CD14-positive monocyte (primary cell): ENCODE measurements around the gene DCC. TPM values are rescaled to one million over a fixed set of nuclear protein-coding genes. Genes with fewer than 3 reads are reported as not detected.

ENCODE experiments used
- DNase-seq, 3 donors: peaks; one replicate each; pipeline ENCODE4 v3.0.0-alpha.2; 2011 to 2022
- H2AFZ ChIP-seq: 2 replicates; pipeline ENCODE4 v1.6.0; 2012; ENCODE audit warnings: mild to moderate bottlenecking, low read depth, low read length, inconsistent platforms; ENCODE audit not compliant: insufficient read depth, poor library complexity, severe bottlenecking
- H3K27ac ChIP-seq, 2 donors: 1 replicate in 1 of 2; 2 replicates in 1 of 2; pipeline ENCODE4 v1.5.1; 2012 to 2013; ENCODE audit warnings: low read length in 2 of 2, control low read depth in 1 of 2, inconsistent platforms in 1 of 2, low read depth in 1 of 2, mild to moderate bottlenecking in 1 of 2
- H3K27me3 ChIP-seq, 2 donors: one replicate each; pipeline versions ENCODE4 v1.6.0 to v1.6.1; 2011 to 2013; ENCODE audit warnings: low read length in 2 of 2; ENCODE audit not compliant: control insufficient read depth in 2 of 2, insufficient read depth in 2 of 2
- H3K36me3 ChIP-seq, 2 donors: replicated peaks in 1 of 2; 1 replicate in 1 of 2; 2 replicates in 1 of 2; pipeline versions ENCODE4 v1.5.1 to v1.6.1; 2012 to 2013; ENCODE audit warnings: low read length in 2 of 2, control low read depth in 1 of 2, inconsistent platforms in 1 of 2, mild to moderate bottlenecking in 1 of 2; ENCODE audit not compliant: insufficient read depth in 2 of 2, control insufficient read depth in 1 of 2
- H3K4me1 ChIP-seq, 2 donors: 1 replicate in 1 of 2; 2 replicates in 1 of 2; pipeline versions ENCODE4 v1.5.1 to v1.6.1; 2012 to 2013; ENCODE audit warnings: low read length in 2 of 2, control low read depth in 1 of 2, inconsistent platforms in 1 of 2, mild to moderate bottlenecking in 1 of 2, moderate library complexity in 1 of 2; ENCODE audit not compliant: insufficient read depth in 2 of 2, control insufficient read depth in 1 of 2
- H3K4me2 ChIP-seq: replicated peaks from 2 replicates; pipeline ENCODE3; 2012; ENCODE audit warnings: low read length, moderate library complexity, mild to moderate bottlenecking; ENCODE audit not compliant: poor library complexity, severe bottlenecking; ENCODE audit errors: extremely low read depth
- H3K4me3 ChIP-seq, 3 experiments: fragments of 200-600 bp in 1 of 3; sonication (generic) in 1 of 3; replicated peaks in 1 of 3; 1 replicate in 2 of 3; 2 replicates in 1 of 3; pipeline ENCODE4 v1.5.1; 2011 to 2013; ENCODE audit warnings: low read length in 3 of 3, mild to moderate bottlenecking in 3 of 3, control low read depth in 2 of 3, low read depth in 2 of 3, inconsistent platforms in 1 of 3, moderate library complexity in 1 of 3
- H3K79me2 ChIP-seq: 2 replicates; pipeline ENCODE4 v1.6.0; 2012; ENCODE audit warnings: mild to moderate bottlenecking, control low read depth, inconsistent platforms, low read length, moderate library complexity; ENCODE audit not compliant: insufficient read depth
- H3K9ac ChIP-seq: 2 replicates; pipeline ENCODE4 v1.6.0; 2017; ENCODE audit warnings: low read length, mild to moderate bottlenecking; ENCODE audit not compliant: insufficient read depth, poor library complexity, severe bottlenecking
- H3K9me3 ChIP-seq, 2 donors: replicated peaks in 1 of 2; 1 replicate in 1 of 2; 2 replicates in 1 of 2; pipeline versions ENCODE4 v1.5.1 to v1.6.1; 2012 to 2013; ENCODE audit warnings: low read length in 2 of 2, control low read depth in 1 of 2; ENCODE audit not compliant: control insufficient read depth in 1 of 2, insufficient read depth in 1 of 2
- H4K20me1 ChIP-seq: 2 replicates; pipeline ENCODE4 v1.6.0; 2012; ENCODE audit warnings: mild to moderate bottlenecking, low read length, control low read depth, moderate library complexity; ENCODE audit not compliant: insufficient read depth
- H3K27ac Mint-ChIP-seq, 7 donors: one replicate each; pipeline ENCODE4 v1.8.0; 2020; ENCODE audit warnings: mild to moderate bottlenecking in 7 of 7, mixed read lengths in 7 of 7, moderate library complexity in 6 of 7, inconsistent platforms in 2 of 7
- H3K27me3 Mint-ChIP-seq, 3 donors: one replicate each; pipeline ENCODE4 v1.8.0; 2021 to 2022; ENCODE audit warnings: low read depth in 3 of 3, mild to moderate bottlenecking in 3 of 3, mixed read lengths in 3 of 3, moderate library complexity in 3 of 3, inconsistent platforms in 1 of 3
- H3K36me3 Mint-ChIP-seq, 2 donors: one replicate each; pipeline ENCODE4 v1.8.0; 2020; ENCODE audit warnings: mixed read lengths in 2 of 2, inconsistent platforms in 1 of 2, mild to moderate bottlenecking in 1 of 2
- H3K4me1 Mint-ChIP-seq: one replicate; pipeline ENCODE4 v1.8.0; 2020; ENCODE audit warnings: mild to moderate bottlenecking, mixed read lengths
- H3K4me3 Mint-ChIP-seq, 2 donors: one replicate each; pipeline ENCODE4 v1.8.0; 2020; ENCODE audit warnings: mild to moderate bottlenecking in 2 of 2, mixed read lengths in 2 of 2, moderate library complexity in 1 of 2
- H3K9me3 Mint-ChIP-seq, 7 donors: one replicate each; pipeline ENCODE4 v1.8.0; 2020 to 2022; ENCODE audit warnings: mixed read lengths in 7 of 7, mild to moderate bottlenecking in 6 of 7, moderate library complexity in 6 of 7, inconsistent platforms in 2 of 7
- WGBS: methylation state at CpG from one replicate; pipeline ENCODE4 v1.1.5; 2013; ENCODE audit warnings: missing lambda C conversion rate; ENCODE audit not compliant: insufficient coverage; 5-methylcytosine and 5-hydroxymethylcytosine counted together
- intact Hi-C, 2 donors: fragments of 100-400 bp; cut with micrococcal nuclease; formaldehyde crosslinking; loops; one replicate each; pipeline versions ENCODE4 v1.15.0 to v1.15.1; 2023
- polyA plus RNA-seq, 3 donors: library from polyadenylated mRNA; depleted of rRNA in 1 of 3; unstranded in 2 of 3; stranded (reverse) in 1 of 3; fragments of 300-500 nt in 2 of 3; fragments of >200 nt in 1 of 3; fragmentation: Illumina TruSeq in 2 of 3; gene quantifications; 1 replicate in 2 of 3; 2 replicates in 1 of 3; pipeline ENCODE4 v1.2.3, GENCODE V29; 2012 to 2021
- TF ChIP-seq, protein P1 (sequence below): fragments of 200-600 bp; IDR thresholded peaks from one replicate; pipeline ENCODE4 v1.8.0; 2022; ENCODE audit warnings: antibody characterized with exemption, mild to moderate bottlenecking

DCC gene
- polyA plus RNA-seq, 3 donors: not detected

DNA sequence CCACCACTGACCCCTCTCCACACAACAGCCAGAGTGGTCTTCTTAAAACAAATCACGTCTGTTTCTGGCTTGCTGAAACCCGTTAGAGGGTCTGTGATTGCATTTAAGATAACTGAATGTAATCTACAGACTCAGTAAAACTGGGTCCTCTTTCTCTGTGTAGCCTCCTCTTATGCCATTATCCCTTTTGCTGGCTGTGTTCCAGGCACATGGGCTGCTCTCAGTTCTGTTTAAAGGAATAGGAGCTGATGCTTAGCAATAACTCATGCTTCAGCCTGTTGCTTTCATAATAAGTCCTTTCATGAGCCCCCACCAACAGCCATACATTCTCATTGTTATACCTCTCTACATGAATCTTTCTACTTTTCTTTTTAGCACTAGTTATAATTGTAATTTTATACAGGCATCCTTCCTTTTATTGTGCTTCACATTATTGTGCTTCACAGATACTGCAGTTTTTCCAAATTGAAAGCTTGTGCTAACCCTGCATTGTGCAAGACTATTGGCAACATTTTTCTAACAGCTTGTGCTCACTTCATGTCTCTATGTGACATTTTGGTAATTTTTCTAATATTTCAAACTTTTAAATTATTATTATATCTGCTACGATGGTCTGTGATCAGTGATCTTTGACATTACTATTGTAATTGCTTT, 1101.9 kb downstream of the DCC start:
- no peaks in the 10 kb centered on the region for H3K4me1 ChIP-seq
- H2AFZ ChIP-seq: no peak overlapping the region
- TF ChIP-seq, protein P1, sequence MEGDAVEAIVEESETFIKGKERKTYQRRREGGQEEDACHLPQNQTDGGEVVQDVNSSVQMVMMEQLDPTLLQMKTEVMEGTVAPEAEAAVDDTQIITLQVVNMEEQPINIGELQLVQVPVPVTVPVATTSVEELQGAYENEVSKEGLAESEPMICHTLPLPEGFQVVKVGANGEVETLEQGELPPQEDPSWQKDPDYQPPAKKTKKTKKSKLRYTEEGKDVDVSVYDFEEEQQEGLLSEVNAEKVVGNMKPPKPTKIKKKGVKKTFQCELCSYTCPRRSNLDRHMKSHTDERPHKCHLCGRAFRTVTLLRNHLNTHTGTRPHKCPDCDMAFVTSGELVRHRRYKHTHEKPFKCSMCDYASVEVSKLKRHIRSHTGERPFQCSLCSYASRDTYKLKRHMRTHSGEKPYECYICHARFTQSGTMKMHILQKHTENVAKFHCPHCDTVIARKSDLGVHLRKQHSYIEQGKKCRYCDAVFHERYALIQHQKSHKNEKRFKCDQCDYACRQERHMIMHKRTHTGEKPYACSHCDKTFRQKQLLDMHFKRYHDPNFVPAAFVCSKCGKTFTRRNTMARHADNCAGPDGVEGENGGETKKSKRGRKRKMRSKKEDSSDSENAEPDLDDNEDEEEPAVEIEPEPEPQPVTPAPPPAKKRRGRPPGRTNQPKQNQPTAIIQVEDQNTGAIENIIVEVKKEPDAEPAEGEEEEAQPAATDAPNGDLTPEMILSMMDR: no peak
- H3K4me3 ChIP-seq: no peak overlapping the region
- no peaks in the 10 kb centered on the region for H3K27me3 ChIP-seq
- H3K27ac Mint-ChIP-seq: no peak overlapping the region
- H3K36me3 ChIP-seq: no peaks in the 10 kb centered on the region
- H3K27ac ChIP-seq: no peak overlapping the region
- DNase-seq: no peak
- H3K9ac ChIP-seq: no peak overlapping the region
- no peaks in the 10 kb centered on the region for H3K79me2 ChIP-seq
- no peaks in the 10 kb centered on the region for H3K36me3 Mint-ChIP-seq
- no peaks in the 10 kb centered on the region for H3K4me1 Mint-ChIP-seq
- H3K4me2 ChIP-seq: no peak overlapping the region
- intact Hi-C loops: no loop called here
- no peak overlapping the region for H3K4me3 Mint-ChIP-seq
- no peaks in the 10 kb centered on the region for H4K20me1 ChIP-seq
- no peaks in the 10 kb centered on the region for H3K27me3 Mint-ChIP-seq
- WGBS: no CpG with 5 or more reads among the region's 3 CpGs
- no peaks in the 10 kb centered on the region for H3K9me3 ChIP-seq
- peaks cover 0 to 4% (median 0%) of the 10 kb centered on the region in 7 donors for H3K9me3 Mint-ChIP-seq

DNA sequence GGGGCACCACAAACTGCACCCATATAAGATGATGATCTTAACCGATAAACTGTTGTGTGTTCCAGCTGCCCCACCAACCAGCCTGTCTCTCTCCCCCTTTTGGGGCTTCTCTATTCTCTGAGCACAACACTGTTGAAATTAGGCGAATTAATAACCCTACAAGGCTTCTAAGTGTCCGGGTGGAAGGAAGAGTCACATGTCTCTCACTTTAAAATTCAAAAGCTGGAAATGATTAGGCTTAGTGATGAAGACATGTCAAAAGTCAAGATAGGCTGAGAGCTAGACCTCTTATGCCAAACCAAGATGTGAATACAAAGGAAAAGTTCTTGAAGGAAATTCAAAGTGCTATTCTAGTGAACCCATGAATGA, 1102.4 kb downstream of the DCC start:
- Histone ChIP-seq H3K4me3 (no peak overlapping the region), H3K4me2 (no peak overlapping the region), H3K9me3 (no peaks in the 10 kb centered on the region), H3K27ac (no peak overlapping the region), H4K20me1 (no peaks in the 10 kb centered on the region), H3K79me2 (no peaks in the 10 kb centered on the region), H2AFZ (no peak overlapping the region), H3K27me3 (no peaks in the 10 kb centered on the region), H3K4me1 (no peaks in the 10 kb centered on the region), H3K9ac (no peak overlapping the region), H3K36me3 (no peaks in the 10 kb centered on the region)
- TF ChIP-seq, protein P1: no peak
- H3K4me1 Mint-ChIP-seq: no peaks in the 10 kb centered on the region
- DNase-seq: no peak
- 86% methylated on average over 1 of the region's 3 CpGs for WGBS
- peaks cover 0 to 4% (median 0%) of the 10 kb centered on the region in 7 donors for H3K9me3 Mint-ChIP-seq
- no peaks in the 10 kb centered on the region for H3K36me3 Mint-ChIP-seq
- H3K4me3 Mint-ChIP-seq: no peak overlapping the region
- no peak overlapping the region for H3K27ac Mint-ChIP-seq
- H3K27me3 Mint-ChIP-seq: no peaks in the 10 kb centered on the region
- intact Hi-C loops: no loop called here
